Small intestine (tissue), 7 donors: Measurements from ENCODE around the gene CMTM5. TPM values are rescaled to one million over a fixed set of nuclear protein-coding genes. Genes with fewer than 3 reads are reported as not detected.
"Not testable (repeated sequence)": the region's sequence is repeated elsewhere in the genome, so short reads cannot be mapped to it uniquely, and the experiment has no call there.

Experiments used
- DNase-seq, 2 donors: peaks; one replicate each; pipeline versions ENCODE4 v3.0.0 to v3.0.0-alpha.2; 2013
- FAIRE-seq: peaks from 2 replicates; lab custom pipeline; 2012; peaks lifted over from hg19 to GRCh38; lab: Jason Lieb, UNC
- H3K27ac ChIP-seq, 3 donors: one replicate each; pipeline ENCODE4 v1.5.1; 2013; ENCODE audit warnings: low read length in 2 of 3, mild to moderate bottlenecking in 2 of 3, control low read depth in 1 of 3, inconsistent platforms in 1 of 3, low read depth in 1 of 3, moderate library complexity in 1 of 3
- H3K27me3 ChIP-seq, 3 donors: one replicate each; pipeline ENCODE4 v1.6.1; 2013; ENCODE audit warnings: low read length in 3 of 3, inconsistent platforms in 1 of 3; ENCODE audit not compliant: control insufficient read depth in 3 of 3, insufficient read depth in 3 of 3
- H3K36me3 ChIP-seq, 3 donors: one replicate each; pipeline ENCODE4 v1.6.1; 2013; ENCODE audit warnings: low read length in 3 of 3, inconsistent platforms in 1 of 3, low read depth in 1 of 3, mild to moderate bottlenecking in 1 of 3, moderate library complexity in 1 of 3; ENCODE audit not compliant: control insufficient read depth in 3 of 3, insufficient read depth in 2 of 3
- H3K4me1 ChIP-seq, 3 donors: one replicate each; pipeline ENCODE4 v1.6.1; 2013; ENCODE audit warnings: low read length in 2 of 3, inconsistent platforms in 1 of 3, low read depth in 1 of 3, mild to moderate bottlenecking in 1 of 3, moderate library complexity in 1 of 3; ENCODE audit not compliant: control insufficient read depth in 3 of 3, insufficient read depth in 2 of 3
- H3K4me3 ChIP-seq, 3 donors: one replicate each; pipeline ENCODE4 v1.5.1; 2013; ENCODE audit warnings: low read length in 3 of 3, control low read depth in 1 of 3, inconsistent platforms in 1 of 3, low read depth in 1 of 3, mild to moderate bottlenecking in 1 of 3, moderate library complexity in 1 of 3
- H3K9me3 ChIP-seq, 2 donors: one replicate each; pipeline ENCODE4 v1.6.1; 2013; ENCODE audit warnings: low read depth in 1 of 2, low read length in 1 of 2; ENCODE audit not compliant: control insufficient read depth in 2 of 2, insufficient read depth in 1 of 2
- WGBS, 3 donors: extraction: QIAGEN DNeasy Blood & Tissue Kit; methylation state at CpG; one replicate each; pipeline ENCODE4 v1.1.7; 2013; 5-methylcytosine and 5-hydroxymethylcytosine counted together
- polyA plus RNA-seq, 4 donors: library from polyadenylated mRNA; stranded (reverse) in 3 of 4; unstranded in 1 of 4; fragments of 200-250 nt in 3 of 4; fragments of 120-200 nt in 1 of 4; gene quantifications; one replicate each; pipeline versions ENCODE4 v1.2.1 to v1.2.3, GENCODE V29; 2013
- donor health status: healthy with polysubstance abuse.
- donor health status: control.
- donor health status: control.
- donor health status: Bipolar disorder and iron deficiency.
- donor health status: healthy.

CMTM5 gene
- polyA plus RNA-seq, 4 donors: 0.61 to 0.97 TPM; not detected in 2

GRCh38 chr14:23389871-23390270 is 13.0 kb downstream of the CMTM5 start:
- H3K9me3 ChIP-seq, DNase-seq, H3K4me3 ChIP-seq, H3K27ac ChIP-seq, H3K4me1 ChIP-seq, FAIRE-seq, H3K27me3 ChIP-seq, H3K36me3 ChIP-seq: not testable (repeated sequence)
- 67 to 97% (median 97%) methylated on average over 3 to 5 of the region's 19 CpGs for WGBS, 3 donors

GRCh38 chr14:23392613-23393012 is 15.8 kb downstream of the CMTM5 start:
- DNase-seq (no peak), FAIRE-seq (no peak)
- Histone ChIP-seq H3K36me3 (no peaks in the 10 kb centered on the region), H3K27ac (no peak overlapping the region), H3K27me3 (peaks cover 0 to 10% (median 0%) of the 10 kb centered on the region in 3 donors), H3K9me3 (no peaks in the 10 kb centered on the region), H3K4me3 (no peak overlapping the region), H3K4me1 (no peaks in the 10 kb centered on the region)
- 73 to 77% (median 74%) methylated on average over 7 of the region's 7 CpGs for WGBS, 3 donors

GRCh38 chr14:23396126-23396525 is 19.3 kb downstream of the CMTM5 start:
- no peaks in the 10 kb centered on the region for H3K9me3 ChIP-seq
- FAIRE-seq (no peak), DNase-seq (no peak)
- no peak overlapping the region for H3K4me3 ChIP-seq
- no peaks in the 10 kb centered on the region for H3K36me3 ChIP-seq
- WGBS, 3 donors: 88 to 95% (median 91%) methylated on average over 10 of the region's 10 CpGs
- no peak overlapping the region for H3K27ac ChIP-seq
- peaks cover 0 to 8% (median 0%) of the 10 kb centered on the region in 3 donors for H3K27me3 ChIP-seq
- no peaks in the 10 kb centered on the region for H3K4me1 ChIP-seq

GRCh38 chr14:23396781-23397407 is 20.0 kb downstream of the CMTM5 start:
- H3K27ac ChIP-seq: no peak overlapping the region
- no peaks in the 10 kb centered on the region for H3K36me3 ChIP-seq
- no peak overlapping the region for H3K4me3 ChIP-seq
- FAIRE-seq (no peak), DNase-seq (no peak)
- 92 to 94% (median 92%) methylated on average over 10 of the region's 10 CpGs for WGBS, 3 donors
- H3K27me3 ChIP-seq: peaks cover 0 to 9% (median 0%) of the 10 kb centered on the region in 3 donors
- H3K9me3 ChIP-seq: no peaks in the 10 kb centered on the region
- H3K4me1 ChIP-seq: no peaks in the 10 kb centered on the region

DNA sequence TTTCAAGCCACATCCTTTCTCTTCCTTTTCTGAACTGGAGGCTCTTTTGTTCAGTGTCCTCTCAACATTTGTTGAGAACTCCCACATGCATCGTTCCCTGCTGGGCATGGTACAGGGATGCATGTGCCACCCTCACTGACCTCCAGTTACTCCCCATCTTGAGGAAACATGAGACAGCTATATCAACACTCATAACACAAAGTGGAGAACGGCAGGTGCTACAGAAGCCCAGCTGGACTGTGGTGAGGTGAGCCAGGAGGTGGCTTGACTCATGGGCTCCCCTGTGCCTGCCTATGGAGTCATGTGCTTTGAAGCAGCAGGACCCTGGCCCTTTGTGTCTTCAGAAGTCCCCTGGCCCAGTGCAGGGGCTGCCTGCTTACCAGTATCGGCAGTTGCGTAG is 21.5 kb downstream of the CMTM5 start:
- DNase-seq: no peak
- no peak overlapping the region for H3K27ac ChIP-seq
- FAIRE-seq: no peak
- no peak overlapping the region for H3K4me3 ChIP-seq
- no peaks in the 10 kb centered on the region for H3K4me1 ChIP-seq
- H3K36me3 ChIP-seq: no peaks in the 10 kb centered on the region
- peaks cover 0 to 14% (median 0%) of the 10 kb centered on the region in 3 donors for H3K27me3 ChIP-seq
- WGBS, 3 donors: 74 to 86% (median 82%) methylated on average over 4 of the region's 4 CpGs
- H3K9me3 ChIP-seq: no peaks in the 10 kb centered on the region

- no peak for DNase-seq
- H3K9me3 ChIP-seq: no peaks in the 10 kb centered on the region
- no peak for FAIRE-seq
- H3K4me3 ChIP-seq: no peak overlapping the region
- H3K36me3 ChIP-seq: no peaks in the 10 kb centered on the region
- no peaks in the 10 kb centered on the region for H3K4me1 ChIP-seq
- H3K27me3 ChIP-seq: peaks cover 0 to 13% (median 0%) of the 10 kb centered on the region in 3 donors
- WGBS, 3 donors: 87 to 96% (median 89%) methylated on average over 3 of the region's 3 CpGs
- H3K27ac ChIP-seq: no peak overlapping the region
Observed at GRCh38 chr14:23399136-23399535, 22.3 kb downstream of the CMTM5 start.

DNA sequence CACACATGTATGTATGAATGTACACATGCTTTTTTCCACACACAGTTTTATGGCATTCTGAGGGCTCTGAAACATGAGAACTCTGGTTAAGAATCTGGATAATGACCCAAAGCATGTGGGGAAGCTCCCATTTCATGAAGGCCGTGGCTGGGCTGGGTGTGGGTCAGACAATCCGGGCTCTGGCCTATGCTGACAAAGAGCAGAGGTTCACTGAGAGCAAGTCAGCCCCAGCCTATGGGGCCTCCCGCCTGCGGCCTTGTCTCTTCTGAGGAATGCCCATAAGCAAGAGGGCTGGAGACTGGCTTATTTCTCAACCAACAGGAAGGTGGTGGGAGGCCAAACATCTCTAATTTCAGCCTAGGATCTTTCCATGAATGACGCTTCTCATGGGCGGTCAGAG is 22.7 kb downstream of the CMTM5 start:
- Histone ChIP-seq H3K9me3 (no peaks in the 10 kb centered on the region), H3K27ac (no peak overlapping the region), H3K27me3 (peaks cover 0 to 13% (median 0%) of the 10 kb centered on the region in 3 donors), H3K4me3 (no peak overlapping the region), H3K4me1 (no peaks in the 10 kb centered on the region), H3K36me3 (no peaks in the 10 kb centered on the region)
- DNase-seq (no peak), FAIRE-seq (no peak)
- 79 to 86% (median 86%) methylated on average over 6 of the region's 6 CpGs for WGBS, 3 donors

- not testable (repeated sequence) for H3K9me3 ChIP-seq, H3K4me1 ChIP-seq, H3K36me3 ChIP-seq, H3K4me3 ChIP-seq, H3K27ac ChIP-seq, DNase-seq, FAIRE-seq
- WGBS, 3 donors: 82 to 87% (median 86%) methylated on average over 16 of the region's 16 CpGs
- H3K27me3 ChIP-seq: peaks cover 0 to 13% (median 0%) of the 10 kb centered on the region in 3 donors
Observed at GRCh38 chr14:23400496-23401149, 23.8 kb downstream of the CMTM5 start.
